SK-N-MC (cell line): ENCODE results near the gene ADSS2.

Source experiments
- EZH2 ChIP-seq: fragments of 200-600 bp; sonication (generic); IDR thresholded peaks from one replicate; pipeline ENCODE4 v1.6.1; 2017; ENCODE audit warnings: antibody characterized with exemption
- FOXP2 ChIP-seq: optimal IDR thresholded peaks from 2 replicates; pipeline ENCODE3; 2011; ENCODE audit warnings: mild to moderate bottlenecking, moderate library complexity; ENCODE audit not compliant: insufficient read depth; ENCODE audit errors: extremely low read length, control extremely low read depth

GRCh38 chr1:244371242-244372141 lies 80.2 kb downstream of the ADSS2 start:
- TF ChIP-seq EZH2 (no peak), FOXP2 (no peak)
